HG02798 (cell line): ENCODE measurements around the gene U2AF1L4.

Source experiments
- ATAC-seq: cut with Tn5 transposase; IDR thresholded peaks from one replicate; pipeline ENCODE4 v1.9.1; 2021; ENCODE audit warnings: mild to moderate bottlenecking; ENCODE audit not compliant: unreplicated experiment, poor library complexity

The U2AF1L4 gene, protein sequence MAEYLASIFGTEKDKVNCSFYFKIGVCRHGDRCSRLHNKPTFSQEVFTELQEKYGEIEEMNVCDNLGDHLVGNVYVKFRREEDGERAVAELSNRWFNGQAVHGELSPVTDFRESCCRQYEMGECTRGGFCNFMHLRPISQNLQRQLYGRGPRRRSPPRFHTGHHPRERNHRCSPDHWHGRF

DNA sequence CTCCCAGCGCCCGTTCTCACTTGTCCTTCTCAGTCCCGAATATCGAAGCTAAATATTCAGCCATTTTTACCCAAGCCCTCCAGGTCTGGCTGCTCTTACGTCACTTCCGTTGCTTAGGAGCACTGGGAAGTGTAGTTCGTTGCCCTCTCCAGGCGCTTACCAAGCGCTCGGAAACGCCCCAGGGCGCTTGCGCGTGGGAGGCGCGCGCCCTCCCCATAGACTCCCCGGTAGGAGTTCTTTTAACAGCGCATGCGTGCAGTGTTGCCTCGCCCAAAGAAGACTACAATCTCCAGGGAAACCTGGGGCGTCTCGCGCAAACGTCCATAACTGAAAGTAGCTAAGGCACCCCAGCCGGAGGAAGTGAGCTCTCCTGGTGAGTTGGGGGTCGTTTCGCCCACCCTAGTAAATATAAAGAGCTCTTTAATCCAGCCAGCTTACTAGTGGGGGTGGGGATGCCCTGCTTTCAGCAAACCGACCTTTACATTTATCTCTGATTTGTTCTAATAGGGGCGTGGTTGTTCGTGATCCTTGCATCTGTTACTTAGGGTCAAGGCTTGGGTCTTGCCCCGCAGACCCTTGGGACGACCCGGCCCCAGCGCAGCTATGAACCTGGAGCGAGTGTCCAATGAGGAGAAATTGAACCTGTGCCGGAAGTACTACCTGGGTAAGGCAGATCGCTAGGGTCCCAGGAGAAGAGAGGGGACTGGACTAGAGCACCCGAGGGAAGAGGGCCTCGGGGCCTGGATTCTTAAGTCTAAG lies at the start of gene U2AF1L4, which contains the start of gene PSENEN:
U2AF1L4 (minus strand) TSS at position 91 of the 759 bp plus-strand sequence; CDS start at position 64, 27 bp downstream.
PSENEN (plus strand) TSS at position 324 of the 759 bp plus-strand sequence; CDS start at position 604, 280 bp downstream.
- ATAC-seq, result peak; percentile 49

GRCh38 chr19:35793381-35794165 lies 48.4 kb upstream of the U2AF1L4 start:
- no peak for ATAC-seq

DNA sequence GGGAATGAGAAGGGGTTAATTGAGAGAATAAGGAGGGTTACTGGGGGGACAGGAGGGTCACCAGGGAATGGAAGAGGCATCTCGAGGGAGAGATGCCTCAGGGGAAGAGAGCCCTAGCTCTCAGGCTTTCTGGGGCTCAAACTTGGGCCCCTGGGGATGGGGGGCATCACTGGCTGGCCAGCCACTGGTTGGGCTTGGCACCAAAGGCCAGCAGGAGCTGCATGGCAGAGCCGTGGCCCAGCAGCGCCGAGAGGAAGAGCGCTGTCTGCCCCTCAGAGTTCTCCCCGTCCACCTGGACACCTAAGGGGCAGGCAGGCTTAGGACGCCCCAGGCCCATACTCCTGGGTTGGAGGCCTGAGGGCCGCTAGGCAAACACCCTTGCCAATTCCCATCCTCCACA lies 47.7 kb upstream of the U2AF1L4 start:
- no peak for ATAC-seq

DNA sequence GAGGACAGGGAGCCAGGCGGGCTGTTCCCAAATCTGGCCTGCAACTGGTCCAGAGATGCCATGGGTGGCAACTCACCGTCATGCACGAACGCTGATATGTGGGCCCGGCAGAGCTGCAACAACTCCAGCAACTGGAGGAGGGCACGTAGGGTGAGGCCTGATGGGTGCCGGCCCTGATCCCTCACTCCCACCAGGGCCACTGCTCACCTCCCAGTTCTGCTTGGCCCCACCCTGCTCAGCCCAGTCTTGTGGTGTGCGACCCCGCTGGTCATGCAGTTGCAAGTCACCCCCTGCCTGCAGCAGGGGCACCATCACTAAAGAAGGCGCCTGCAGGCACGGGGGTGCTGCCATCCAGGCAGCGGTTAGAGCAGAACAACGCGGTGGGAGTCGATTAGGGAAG lies 47.1 kb upstream of the U2AF1L4 start:
- ATAC-seq, result no peak

- no peak for ATAC-seq
These were observed 46.6 kb upstream of the U2AF1L4 start for GRCh38 chr19:35791814-35792279.

GRCh38 chr19:35790981-35791813 lies 46.0 kb upstream of the U2AF1L4 start:
- no peak for ATAC-seq

- no peak for ATAC-seq
These were observed 45.0 kb upstream of the U2AF1L4 start for GRCh38 chr19:35789978-35790944.

DNA sequence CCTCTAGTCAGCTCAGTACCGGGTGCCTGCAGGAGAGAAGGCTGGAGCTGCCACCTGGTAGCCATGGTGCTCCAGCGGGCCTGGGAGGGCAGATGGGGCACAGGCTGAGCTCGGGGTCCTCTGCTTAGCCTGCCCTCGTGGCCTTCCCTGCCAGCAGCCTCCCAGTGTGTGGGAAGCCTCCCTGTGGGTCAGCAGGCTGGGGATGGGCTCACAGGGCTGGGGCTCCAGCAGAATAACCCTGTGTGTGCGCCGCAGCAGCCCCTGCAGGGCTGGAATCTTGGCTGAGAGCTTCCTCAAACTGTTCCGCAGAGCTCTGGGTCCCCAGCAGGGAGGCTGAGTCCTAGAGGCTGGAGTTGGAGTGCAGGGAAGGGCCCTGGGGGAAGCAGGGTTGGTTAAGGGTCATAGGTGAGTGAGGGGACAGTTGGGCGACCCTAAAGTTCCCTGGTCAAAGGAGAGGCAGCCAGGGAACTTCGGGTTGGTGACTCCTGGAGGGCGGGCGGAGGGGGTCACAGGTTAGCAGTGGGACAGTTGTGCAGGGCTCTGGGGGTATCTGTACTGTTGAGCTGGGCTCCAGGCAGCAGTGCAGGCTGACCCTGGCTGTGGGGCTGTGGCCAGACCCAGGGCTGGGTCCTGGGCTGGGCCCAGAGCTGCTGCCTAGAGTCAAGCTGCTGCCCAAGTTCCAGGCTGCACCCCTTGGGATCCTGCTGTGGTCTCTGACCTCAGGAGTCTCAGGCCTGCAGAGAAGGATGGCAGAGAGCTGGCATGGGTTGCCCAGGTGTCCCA lies 44.2 kb upstream of the U2AF1L4 start:
- no peak for ATAC-seq

DNA sequence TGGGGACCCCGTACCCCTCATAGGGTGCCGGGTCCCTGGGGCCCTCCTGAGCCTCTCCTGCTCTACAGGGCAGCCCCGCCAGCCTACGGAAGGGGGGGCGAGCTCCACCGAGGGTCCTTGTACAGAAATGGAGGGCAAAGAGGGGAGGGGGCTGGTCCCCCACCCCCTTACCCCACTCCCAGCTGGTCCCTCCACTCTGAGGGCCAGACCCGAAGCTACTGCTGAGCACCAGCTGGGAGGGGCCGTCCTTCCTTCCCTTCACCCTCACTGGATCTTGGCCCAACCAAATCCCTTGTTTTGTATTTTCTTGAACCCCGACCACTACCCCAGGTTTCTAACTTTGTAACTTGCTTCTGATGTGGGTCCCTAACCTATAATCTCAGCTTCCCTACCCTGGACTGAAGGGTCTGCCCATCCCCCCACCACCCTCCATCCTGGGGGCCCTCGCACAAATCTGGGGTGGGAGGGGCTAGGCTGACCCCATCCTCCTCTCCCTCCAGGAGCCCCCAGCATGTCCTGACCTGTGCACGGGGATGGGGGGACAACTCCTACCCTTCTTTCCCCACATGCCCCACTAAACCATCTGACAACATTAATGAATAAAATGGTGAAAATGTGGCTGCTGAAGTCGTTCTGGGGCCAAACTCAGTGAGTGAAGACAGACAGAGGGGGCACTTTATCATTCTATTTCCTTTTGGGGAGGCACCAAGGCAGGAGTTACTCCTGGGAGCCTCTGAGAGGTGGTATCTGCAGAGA lies 43.2 kb upstream of the U2AF1L4 start:
- no peak for ATAC-seq

DNA sequence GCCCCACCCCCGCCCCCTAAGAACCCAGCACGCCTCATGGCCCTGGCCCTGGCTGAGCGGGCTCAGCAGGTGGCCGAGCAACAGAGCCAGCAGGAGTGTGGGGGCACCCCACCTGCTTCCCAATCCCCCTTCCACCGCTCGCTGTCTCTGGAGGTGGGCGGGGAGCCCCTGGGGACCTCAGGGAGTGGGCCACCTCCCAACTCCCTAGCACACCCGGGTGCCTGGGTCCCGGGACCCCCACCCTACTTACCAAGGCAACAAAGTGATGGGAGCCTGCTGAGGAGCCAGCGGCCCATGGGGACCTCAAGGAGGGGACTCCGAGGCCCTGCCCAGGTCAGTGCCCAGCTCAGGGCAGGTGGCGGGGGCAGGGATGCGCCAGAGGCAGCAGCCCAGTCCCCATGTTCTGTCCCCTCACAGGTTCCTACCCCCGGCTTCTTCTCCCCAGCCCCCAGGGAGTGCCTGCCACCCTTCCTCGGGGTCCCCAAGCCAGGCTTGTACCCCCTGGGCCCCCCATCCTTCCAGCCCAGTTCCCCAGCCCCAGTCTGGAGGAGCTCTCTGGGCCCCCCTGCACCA lies 42.1 kb upstream of the U2AF1L4 start:
- no peak for ATAC-seq

- no peak for ATAC-seq
These were observed 41.3 kb upstream of the U2AF1L4 start for GRCh38 chr19:35786299-35787160.

- ATAC-seq, result no peak
These were observed 40.1 kb upstream of the U2AF1L4 start for GRCh38 chr19:35785339-35785627.

DNA sequence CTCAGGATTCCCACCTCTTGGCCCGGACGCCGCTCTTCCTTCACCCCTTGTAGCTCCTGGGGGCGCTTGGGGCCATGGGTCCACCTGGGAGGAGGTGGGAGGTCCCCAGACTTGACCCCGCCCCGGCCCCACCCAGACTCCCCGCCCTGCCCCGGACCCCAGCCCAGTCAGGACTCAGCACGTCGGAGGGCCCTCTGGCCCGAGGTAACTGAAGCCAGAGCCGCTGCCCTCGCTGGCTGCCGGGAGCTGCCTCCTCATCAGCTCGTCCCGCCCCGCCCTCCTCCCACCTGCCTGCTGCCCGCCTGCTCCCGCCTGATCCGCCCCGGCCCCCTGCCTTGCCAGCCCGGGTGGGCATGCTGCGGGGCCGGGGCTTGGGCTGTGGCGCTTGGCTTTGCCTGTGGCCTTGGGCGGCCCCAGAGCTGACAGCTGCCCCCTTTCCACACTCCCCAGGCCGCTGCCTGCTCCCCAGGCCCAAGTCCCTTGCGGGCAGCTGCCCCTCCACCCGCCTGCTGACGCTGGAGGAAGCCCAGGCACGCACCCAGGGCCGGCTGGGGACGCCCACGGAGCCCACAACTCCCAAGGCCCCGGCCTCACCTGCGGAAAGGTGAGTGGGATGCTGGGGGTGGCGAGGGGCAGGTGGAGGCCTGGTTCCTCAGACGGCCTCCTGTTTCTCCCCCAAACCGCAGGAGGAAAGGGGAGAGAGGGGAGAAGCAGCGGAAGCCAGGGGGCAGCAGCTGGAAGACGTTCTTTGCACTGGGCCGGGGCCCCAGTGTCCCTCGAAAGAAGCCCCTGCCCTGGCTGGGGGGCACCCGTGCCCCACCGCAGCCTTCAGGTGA lies 39.5 kb upstream of the U2AF1L4 start:
- ATAC-seq, result no peak

DNA sequence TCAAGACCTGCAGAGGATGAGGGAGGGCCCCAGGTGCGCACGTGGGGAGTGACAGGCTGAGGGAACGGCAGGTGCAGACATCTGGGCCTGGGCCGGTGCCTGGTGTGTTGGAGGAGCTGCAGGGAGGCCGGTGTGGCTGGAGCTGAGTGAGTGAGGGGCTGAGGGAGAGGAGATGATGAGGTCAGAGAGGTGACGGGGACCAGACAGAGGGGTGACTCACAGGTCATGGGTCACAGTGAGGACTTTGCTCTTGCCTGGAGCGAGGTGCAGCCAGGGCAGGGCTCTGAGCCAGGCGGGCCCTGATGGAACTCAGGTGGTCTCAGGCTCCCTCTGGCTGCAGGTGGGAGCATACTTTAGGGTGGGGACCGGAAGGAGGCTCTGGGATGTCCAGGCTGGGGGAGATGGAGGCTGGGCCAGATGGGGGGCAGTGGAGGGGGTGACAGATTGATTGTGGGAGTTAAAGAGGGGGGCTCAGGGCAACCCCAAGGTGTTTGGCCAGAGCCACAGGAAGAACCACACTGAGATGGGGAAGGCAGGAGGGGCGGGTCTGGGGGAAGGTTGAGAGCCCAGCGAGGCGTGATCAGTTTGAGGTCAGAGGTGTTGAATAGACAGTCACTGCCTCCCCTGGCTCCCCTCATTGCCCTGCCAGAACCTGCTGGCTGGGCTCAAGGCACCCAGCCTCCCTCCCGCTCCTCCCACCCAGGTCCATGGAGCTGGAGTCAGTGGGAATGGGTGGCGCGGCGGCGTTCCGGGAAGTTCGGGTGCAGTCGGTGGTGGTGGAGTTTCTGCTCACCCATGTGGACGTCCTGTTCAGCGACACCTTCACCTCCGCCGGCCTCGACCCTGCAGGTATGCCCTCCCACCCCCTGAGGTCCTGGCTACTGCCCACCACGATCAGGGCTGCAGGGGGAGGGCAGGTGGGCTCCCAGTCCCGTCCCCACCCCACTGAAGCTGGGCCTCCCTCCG lies 38.5 kb upstream of the U2AF1L4 start:
- ATAC-seq, result no peak
